Keratinocyte (primary cell): ENCODE data around the gene DCHS2.

Experiments used
- EZH2 ChIP-seq: IDR thresholded peaks from one replicate; pipeline ENCODE4 v1.6.1; 2012; ENCODE audit warnings: inconsistent platforms, mild to moderate bottlenecking, low read length, moderate library complexity
- TF ChIP-seq, protein P1 (sequence below), 3 experiments: IDR thresholded peaks in 1 of 3; conservative IDR thresholded peaks in 1 of 3; optimal IDR thresholded peaks in 1 of 3; 2 replicates in 2 of 3; 3 replicates in 1 of 3; pipeline versions ENCODE3 to v1.5.1; 2011; ENCODE audit warnings: low read length in 3 of 3, mild to moderate bottlenecking in 3 of 3, moderate library complexity in 2 of 3, control low read depth in 1 of 3, inconsistent platforms in 1 of 3; ENCODE audit not compliant: insufficient read depth in 2 of 3; ENCODE audit errors: extremely low read depth in 1 of 3

DNA sequence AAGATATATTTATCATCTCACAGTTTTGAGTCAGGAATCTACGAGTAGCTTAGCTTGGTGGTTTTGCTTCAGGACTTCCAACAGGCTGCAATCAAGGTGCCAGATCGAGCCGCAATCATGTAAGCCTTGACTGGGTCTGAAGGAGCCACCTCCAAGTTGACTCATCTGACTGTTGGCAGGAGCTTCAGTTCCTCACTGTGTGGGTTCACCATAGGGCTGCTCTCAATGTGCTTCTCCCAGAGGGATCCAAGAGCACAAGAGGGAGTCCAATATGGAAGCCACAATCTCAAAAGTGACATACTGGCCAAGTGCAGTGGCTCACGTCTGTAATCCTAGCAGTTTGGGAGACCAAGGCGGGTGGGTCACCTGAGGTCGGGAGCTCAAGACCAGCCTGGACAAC lies 26.5 kb downstream of the DCHS2 start:
- TF ChIP-seq, protein P1, sequence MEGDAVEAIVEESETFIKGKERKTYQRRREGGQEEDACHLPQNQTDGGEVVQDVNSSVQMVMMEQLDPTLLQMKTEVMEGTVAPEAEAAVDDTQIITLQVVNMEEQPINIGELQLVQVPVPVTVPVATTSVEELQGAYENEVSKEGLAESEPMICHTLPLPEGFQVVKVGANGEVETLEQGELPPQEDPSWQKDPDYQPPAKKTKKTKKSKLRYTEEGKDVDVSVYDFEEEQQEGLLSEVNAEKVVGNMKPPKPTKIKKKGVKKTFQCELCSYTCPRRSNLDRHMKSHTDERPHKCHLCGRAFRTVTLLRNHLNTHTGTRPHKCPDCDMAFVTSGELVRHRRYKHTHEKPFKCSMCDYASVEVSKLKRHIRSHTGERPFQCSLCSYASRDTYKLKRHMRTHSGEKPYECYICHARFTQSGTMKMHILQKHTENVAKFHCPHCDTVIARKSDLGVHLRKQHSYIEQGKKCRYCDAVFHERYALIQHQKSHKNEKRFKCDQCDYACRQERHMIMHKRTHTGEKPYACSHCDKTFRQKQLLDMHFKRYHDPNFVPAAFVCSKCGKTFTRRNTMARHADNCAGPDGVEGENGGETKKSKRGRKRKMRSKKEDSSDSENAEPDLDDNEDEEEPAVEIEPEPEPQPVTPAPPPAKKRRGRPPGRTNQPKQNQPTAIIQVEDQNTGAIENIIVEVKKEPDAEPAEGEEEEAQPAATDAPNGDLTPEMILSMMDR (optimal IDR thresholded peaks at IDR 0.05 in 1 of 3, IDR thresholded peaks at IDR 0.05 in 1 of 3, conservative IDR thresholded peaks at IDR 0.05 in 1 of 3; ENCODE audit: extremely low read depth in 1 of 3, insufficient read depth in 2 of 3, low read length in 3 of 3) = no peak
- TF ChIP-seq EZH2 = no peak
